NCI-H146 (cell line): ENCODE results near the gene ATP6V0D1.
"Not testable (repeated sequence)": the region's sequence is repeated elsewhere in the genome, so short reads cannot be mapped to it uniquely, and the experiment has no call there.

Experiments
- DNase-seq: peaks from one replicate; lab custom pipeline; 2025; lab: John Stamatoyannopoulos, UW

The ATP6V0D1 gene

DNA sequence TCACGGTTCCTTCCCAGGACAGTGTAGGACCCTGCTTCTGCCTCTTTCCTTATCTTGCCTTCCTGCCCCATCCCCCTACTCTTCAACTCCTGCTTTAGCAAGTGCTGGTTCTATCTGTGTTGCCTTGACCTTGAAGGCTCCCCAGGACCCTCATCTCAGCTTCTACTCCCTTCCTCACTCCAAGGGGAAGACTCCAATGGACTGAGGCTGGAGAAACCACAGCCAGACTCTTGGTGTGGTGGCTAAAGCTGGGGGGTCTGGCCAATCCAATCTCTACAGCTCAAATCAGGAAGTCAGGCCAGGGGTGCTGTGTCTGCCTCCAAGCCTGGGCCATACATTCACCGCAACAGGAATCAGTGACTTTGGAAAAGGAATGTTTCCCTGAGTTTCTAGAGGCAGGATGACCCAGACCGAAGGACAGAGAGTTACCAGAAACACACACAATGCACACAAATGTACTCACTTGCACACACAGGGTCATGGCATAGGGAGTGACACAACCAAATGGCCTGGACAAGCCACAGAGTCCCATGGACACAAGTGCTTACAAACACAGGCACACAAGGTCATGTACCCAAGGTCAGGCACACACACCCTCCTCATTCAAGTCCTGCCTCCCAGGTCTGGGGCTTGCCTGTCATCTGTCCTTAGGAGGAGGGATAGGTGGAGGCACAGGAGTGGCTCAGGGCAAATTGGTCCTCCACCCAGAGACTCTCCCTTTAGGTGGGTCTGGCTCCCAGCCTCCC is 51.7 kb downstream of the ATP6V0D1 start:
- DNase-seq, result no peak

DNA sequence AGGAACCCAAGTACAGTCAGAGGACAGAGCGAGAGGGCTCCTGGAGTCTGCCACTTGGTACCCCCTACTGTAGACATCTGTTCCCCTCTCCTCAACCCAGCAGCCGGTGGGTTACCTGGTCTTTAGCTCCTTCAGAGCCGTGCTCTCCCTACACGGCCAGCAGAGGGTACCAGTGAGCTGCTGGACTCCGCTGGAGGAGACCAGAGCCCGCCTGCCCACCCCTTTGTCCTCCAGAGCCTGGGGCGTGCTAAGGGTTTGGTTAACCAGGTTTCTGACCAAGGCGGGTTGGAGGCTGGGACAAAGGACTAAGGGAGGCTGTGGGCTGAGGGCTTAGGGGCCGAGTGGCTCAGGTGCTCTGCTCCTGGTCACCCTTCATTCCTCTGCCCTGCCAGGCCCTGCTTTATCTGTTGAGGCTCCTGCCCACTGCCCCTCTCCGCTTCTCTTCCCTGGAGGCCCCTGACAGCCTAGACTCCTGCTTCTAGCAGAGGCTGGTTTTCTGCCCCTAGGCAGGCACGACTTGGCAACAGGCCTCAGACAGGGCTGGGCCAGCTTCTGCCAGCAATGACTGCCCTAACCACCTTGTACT is 52.7 kb downstream of the ATP6V0D1 start:
- DNase-seq, result peak; percentile 75

- no peak for DNase-seq
Observed at GRCh38 chr16:67426950-67427349, 54.0 kb downstream of the ATP6V0D1 start.

DNA sequence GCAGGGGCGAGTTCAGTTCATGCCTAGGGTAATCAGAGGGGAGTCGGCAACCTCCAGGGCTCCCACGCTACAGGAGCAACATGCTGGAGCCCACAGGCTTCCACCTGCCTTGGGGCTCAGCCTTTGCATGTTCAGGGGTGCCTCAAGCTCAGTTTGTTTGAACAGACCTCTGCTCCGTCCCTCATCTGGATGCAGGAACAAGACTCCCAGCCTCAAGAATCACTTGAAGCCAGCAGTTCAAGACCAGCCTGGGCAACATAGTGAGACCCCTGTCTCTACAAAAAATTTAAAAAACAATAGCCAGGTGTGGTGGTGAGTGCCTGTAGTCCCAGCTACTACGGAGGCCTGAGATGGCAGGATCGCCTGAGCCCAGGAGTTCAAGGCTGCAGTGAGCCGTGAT is 54.9 kb downstream of the ATP6V0D1 start:
- DNase-seq, result no peak

DNA sequence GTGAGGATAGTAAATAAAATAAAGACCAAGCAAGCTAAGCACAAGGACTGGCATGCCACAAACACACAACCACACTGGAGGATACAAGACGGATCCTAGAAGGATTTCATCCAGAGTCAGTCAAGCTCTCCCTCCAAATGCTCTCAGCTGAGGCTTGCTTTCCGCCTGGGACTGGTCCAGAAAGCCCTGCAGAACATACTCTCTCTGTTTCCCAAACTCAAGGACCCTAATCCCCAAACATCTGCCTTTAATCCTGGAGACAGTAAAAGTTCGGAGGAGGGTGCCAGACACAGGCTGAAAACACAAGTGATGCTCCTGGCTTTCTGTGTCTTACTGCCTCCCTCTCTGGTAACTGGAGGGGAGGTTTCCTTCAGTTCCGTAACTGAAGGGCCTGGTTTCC is 55.4 kb downstream of the ATP6V0D1 start:
- DNase-seq, result no peak

GRCh38 chr16:67425061-67425460 is 55.9 kb downstream of the ATP6V0D1 start:
- DNase-seq, result no peak

GRCh38 chr16:67424261-67424615 is 56.7 kb downstream of the ATP6V0D1 start:
- DNase-seq, result no peak

DNA sequence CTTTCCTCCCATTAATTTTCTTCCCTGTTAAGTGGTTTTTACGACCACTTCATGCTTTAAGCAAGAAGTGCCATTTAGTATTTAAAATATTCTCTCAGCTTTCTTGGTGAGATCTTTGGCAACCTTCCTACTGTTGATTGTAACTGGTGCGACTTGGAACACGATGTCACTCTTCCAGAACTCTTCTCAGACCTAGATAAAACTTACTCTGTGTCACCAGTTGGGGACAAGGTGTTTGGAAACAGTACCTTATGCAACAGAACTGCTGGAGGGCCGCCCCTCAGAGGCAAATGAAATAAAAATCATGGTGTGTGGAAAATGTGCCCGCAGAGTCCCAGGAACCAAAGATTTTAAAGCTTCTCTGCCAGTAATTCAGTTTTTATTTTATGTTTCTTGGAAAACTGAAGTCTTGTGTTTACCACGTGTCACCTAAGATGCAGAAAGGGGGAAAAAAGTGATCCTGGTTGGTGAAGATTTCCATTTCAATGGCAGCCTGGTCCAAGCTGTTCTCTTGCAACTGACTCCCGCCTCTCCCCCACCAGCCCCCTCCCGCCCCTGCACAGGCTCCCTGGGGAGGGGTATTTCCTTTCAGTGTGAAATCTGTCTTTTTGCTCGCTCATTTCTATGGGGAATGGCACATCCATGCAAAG is 57.2 kb downstream of the ATP6V0D1 start:
- DNase-seq, result no peak

DNA sequence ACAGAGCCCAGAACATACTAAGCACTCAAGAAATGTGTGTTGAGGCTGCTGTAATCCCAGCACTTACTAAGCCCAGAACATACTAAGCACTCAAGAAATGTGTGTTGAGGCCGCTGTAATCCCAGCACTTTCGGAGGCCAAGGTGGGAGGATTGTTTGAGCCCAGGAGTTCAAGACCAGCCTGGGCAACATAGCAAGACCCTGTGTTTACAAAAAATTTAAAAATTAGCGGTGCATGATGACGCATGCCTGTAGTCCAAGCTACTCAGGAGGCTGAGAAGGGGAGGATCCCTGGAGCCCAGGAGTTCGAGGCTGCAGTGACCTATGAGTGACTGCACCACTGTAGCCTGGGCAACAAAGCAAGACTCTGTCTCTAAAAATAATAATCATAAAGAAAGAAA is 57.9 kb downstream of the ATP6V0D1 start:
- no peak for DNase-seq

DNA sequence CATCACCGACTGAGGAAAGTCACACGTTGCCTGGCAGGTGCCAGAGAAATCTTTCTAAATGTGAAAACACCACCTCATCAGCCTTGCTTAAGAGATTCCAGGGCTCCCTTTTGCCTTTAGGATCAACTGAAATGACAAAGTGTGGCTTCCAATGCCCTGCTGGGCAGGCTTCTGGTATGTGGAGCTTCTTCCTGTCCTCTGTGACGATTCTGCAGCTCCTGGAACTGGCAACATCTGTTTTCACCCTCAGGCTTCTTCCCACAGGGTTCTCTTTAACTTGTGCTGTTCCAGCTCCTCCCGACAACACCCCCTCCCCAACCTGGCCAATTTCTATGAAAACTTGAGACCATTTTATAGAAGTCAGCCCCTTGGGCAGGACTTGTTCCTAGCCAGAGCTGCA is 59.9 kb downstream of the ATP6V0D1 start:
- no peak for DNase-seq

DNA sequence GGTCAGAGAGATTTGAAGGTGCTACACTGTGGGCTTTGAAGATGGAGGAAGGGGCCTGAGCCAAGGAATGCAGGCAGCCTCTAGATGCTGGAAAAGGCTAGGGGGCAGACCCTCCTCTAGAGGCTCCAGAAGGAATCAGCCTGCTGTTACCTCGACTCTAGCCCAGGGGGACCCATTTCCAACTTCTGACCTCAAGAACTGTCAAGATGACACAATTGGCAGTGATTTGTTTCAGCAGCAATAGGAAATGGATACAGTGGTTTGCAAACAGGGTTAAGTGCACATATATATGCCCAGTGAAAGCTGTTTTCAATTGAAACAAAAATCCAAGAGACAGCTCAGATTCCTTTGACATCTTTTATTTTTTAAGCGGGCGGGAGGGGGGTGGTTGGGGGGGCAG is 61.0 kb downstream of the ATP6V0D1 start:
- DNase-seq, result no peak

DNA sequence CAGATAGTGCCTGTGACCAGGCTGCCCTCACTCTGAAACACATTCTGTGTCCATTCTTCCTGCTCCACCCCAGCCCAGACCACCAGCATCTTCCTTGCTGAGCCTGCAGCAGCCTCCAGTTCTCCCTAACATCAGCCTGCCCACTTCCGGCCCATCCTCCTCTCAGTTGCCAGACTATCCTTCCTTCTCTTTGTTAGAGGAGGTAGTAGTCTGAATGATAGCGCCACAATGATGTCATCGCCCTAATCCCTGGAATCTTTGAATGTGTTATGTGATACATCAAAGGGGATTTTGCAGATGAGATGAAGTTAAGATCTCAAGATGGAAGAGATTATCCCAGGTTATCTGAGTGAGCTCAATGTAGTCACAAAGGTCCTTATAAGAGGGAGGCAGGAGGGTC is 61.5 kb downstream of the ATP6V0D1 start:
- DNase-seq, result no peak

GRCh38 chr16:67417333-67418061 is 63.5 kb downstream of the ATP6V0D1 start:
- no peak for DNase-seq

DNA sequence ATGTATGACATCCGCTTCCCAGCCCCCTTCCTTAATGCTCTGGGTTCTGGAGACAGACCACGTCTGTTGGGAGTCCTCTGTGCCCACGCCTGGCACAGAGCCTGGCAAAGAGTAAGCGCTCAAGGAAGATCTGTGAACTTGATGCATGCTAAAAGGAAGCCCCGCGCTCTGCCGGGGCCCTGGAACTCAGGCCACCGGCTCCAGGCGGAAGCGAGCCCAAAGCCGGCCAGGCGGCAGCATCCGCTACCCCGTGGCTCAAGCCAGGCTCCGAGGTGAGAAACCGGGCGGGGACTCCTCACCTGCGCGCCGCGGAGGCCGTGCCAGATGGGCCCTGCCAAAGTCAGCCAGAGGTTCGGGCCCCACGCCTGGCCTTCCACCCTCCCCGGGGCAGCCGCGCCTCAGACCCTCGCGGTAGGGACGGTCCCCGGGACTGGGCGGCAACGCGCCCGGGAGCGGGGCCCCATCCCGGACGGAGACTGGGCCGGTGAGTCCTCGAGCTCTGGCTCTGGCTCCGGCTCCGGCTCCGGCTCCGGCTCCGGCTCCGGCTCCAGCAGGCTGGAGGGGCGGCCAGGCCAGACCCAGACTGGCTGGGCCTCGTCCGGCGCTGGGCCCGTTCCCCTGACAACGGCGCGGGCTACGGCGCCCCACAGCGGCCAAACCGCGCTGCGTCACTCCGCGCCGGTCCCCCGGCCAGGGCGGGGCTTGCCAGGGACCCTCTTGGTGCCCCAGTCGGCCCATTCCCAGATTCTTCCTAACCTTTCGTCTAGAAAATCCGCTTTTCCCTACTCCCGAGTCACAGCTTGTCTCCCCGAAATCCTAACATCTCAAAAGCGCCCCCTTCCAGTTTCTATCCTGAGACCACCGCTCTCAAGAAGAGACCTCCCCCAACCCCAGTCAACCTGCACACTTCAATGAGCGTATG is 64.8 kb downstream of the ATP6V0D1 start, which contains the start of gene ZDHHC1:
ZDHHC1 (minus strand) TSS at position 606 of the 922 bp plus-strand sequence. CDS start 8,702 bp downstream, outside the sequence.
- peak; percentile 51 for DNase-seq

DNA sequence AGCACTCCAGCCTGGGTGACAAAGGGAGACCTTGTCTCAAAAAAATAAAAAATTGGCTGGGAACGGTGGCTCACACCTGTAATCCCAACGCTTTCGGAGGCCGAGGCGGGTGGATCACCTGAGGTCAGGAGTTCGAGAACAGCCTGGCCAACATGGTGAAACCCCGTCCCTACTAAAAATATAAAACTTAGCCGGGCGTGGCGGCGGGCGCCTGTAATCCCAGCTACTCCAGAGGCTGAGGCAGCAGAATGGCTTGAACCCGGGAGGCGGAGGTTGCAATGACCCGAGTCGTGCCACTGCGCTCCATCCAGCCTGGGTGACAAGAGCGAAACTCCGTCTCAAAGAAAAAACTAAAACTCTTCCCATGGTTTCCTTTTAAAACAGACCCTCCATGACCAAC is 65.5 kb downstream of the ATP6V0D1 start:
- not testable (repeated sequence) for DNase-seq

DNA sequence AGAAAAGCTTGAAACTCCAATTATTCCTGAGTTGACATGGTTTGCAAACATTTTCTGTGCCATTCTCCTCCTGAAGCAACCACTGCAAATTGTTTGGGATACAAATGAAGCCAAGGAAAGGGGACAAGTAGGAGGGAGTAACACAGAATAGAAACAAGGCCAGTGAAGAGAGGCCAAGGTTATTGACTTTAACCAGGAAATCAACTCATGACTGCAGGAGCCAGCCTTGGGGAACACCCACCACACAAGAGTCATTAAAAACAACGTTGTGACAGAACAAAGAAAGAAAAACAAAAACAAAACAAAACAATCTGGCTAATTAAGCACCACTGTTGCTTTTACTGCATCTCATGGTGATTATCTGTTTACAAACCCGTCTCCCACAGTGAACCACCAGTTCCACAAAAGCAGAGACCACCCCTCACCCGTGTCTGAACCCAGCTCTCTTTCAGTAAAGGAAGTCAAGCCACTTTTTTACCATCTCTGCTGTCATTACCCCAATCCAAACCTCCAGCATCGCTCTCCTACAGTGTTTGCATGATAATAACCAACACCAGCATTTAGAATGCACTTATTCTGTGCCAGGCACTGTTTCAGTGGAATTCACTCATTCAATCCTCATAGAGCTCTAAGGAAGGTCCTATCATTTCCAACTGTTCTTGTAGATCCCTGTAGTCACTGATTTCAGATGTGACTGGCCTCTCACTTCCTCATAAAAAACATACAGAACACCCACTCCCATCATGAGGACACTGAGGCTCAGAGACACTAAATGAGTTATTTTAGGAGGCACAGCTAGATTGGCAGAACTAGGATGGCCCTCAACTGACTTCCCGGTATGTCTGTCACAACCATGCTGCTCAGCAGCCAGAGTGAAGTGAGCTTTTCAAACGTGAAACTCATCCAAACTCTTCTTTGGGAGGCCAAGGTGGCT is 66.7 kb downstream of the ATP6V0D1 start:
- DNase-seq, result no peak

DNA sequence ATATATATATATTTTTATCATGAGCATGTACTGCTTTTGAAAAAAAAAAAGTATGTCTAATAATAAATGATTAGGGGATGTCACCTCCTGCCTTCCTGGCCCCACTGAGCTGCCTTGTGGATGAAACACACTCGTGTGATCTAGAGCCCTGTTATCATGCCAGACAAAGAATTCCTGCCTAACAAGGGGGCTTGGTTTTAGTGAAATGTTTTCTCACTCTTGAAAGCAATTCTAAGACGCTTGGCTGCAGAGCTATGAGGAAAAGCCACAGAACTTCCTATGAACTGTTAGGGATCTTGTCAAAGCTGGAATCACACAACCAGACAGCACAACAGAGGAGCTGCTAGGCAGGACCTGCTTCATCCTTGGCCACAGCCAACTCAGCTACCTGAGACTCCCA is 68.7 kb downstream of the ATP6V0D1 start:
- no peak for DNase-seq

- no peak for DNase-seq
Observed at GRCh38 chr16:67411339-67411738, 69.6 kb downstream of the ATP6V0D1 start.

GRCh38 chr16:67409631-67410030 is 71.3 kb downstream of the ATP6V0D1 start:
- no peak for DNase-seq

- DNase-seq, result no peak
Observed at GRCh38 chr16:67407788-67408452, 73.0 kb downstream of the ATP6V0D1 start.
